Raji (cell line): ENCODE measurements around the gene BEND3.

Experiments
- POLR2A ChIP-seq: IDR thresholded peaks from 2 replicates; pipeline ENCODE4 v1.6.1; 2011; ENCODE audit warnings: low read depth, low read length, control low read depth; ENCODE audit not compliant: insufficient read depth

The BEND3 gene

DNA sequence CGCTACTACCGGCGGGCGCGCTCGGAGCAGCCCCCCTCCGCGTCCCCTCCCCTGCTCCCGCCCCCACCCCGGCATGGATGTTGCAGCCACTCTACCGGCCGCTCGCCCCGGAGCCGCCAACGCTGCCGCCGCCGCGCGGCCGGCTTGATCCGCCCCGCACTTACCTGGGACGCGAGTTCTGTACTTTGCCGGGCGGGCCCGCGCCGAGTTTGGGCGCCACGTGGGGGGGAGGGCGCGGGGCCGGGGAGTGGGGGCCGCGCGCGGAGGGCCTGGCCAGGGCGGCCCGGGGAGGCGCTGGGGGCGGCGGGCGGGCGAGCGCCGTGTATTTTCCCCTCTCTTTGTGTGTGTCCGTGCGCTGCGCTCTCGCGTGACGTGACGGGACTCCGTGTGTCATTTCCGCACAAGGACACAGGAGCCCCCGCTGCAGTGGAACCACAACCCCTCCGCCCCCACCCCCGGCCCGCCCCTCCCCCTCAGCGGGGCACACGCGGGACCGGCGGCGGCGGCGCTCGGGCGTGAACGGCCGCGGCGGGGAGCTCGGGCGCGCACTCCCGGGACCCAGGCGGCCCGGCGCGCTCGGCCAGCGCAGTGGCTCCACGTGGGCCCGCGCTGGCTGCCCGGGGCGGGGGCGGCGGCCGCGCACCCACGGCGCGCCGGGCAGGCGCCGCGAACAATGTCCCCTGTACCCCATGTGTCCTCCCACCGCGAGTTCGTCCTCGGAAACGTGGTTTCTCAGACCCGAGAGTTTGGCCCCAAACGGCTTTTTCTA is at the start of gene BEND3:
TSS of gene BEND3 (minus strand) at position 590 of the 769 bp plus-strand sequence. CDS start 16,230 bp downstream, outside the sequence.
- no peak; the same call in 1 of the 2 replicates for TF ChIP-seq POLR2A

- TF ChIP-seq POLR2A: no peak
Measured at GRCh38 chr6:107161521-107161920, 46.2 kb upstream of the BEND3 start.

GRCh38 chr6:107156617-107157016 is 41.3 kb upstream of the BEND3 start:
- no peak for TF ChIP-seq POLR2A

DNA sequence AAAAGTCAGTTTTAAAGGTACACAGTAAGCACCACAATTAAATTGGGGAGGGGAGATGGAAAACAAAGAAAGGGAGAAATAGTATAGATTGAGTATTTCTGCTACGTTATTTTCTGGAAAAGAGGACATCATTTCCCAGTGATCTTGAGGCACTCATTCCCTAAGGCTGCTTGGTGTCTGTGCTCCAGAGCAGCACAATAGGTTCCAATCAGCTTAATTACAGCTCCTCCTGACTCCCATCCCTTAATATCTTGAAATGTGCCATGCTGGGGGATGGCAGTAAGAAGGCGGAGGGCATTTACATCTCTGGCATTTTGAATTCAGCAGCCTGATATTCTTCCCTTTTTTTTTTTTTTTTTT is 39.5 kb upstream of the BEND3 start:
- TF ChIP-seq POLR2A: no peak

DNA sequence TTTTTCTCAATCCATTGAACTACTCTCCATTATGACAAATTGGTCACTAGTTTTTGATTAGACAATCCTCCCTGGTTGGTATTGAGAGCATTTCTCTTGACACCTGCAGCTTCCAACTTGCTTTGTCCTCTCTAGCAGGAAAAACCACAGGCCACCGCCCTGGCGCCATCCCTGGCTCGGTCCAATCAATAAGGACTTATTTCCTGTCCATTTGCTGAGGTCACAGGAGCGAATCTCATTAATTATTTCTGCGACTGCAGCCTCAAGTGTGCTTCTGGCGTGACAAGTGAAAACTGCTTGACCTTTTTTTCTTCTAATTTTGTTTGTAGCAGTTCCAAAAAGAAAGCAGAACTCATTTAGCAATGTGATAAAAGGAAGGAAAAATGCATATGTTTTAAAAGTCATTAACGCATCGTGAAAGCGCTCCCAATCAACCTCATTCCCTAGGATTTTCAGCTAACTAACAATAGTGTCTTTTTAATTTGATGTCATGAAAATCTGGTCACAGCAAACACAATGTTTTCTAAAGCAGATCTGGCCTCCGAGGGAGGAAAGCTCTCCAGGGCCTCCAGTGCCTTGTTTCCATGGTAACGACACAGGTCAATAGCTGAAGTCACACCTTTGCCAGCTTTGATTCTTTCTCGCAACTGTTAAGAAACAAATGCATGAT is 39.0 kb upstream of the BEND3 start:
- no peak for TF ChIP-seq POLR2A

- TF ChIP-seq POLR2A: no peak
Measured at GRCh38 chr6:107152638-107153430, 37.5 kb upstream of the BEND3 start.

DNA sequence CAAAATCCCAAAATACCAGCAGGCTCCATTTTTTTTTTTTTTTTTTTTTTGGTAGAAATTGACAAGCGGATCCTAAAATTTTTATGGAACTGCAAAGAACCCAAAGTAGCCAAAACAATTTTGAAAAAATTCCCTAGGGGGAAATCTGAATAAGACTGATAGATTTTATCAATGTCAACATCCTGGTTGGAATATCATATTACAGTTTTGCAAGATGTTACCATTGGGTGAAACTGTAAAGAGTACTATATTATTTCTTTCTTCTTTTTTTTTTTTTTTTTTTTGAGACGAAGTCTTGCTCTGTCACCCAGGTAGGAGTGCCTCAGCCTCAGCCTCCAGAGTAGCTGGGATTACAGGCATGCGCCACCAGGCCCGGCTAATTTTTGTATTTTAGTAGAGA is 29.4 kb upstream of the BEND3 start:
- TF ChIP-seq POLR2A: no peak

DNA sequence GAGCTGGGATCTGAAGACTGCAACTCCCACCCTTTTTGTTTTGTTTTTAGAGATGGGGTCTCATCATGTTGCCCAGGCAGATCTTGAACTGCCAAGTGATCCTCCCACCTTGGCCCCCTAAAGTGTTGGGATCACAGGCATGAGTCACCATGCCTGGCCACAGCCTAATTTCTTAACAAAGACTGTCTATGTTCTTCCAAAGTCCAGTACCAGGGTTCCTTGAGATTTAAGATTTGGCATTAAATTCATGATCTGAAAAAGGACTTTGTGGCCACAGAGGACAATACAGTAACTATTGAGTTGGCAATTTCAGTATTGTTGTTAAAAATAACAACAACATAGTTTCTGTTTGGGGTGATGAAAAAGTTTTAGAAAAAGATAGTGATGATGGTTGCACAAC is 28.7 kb upstream of the BEND3 start:
- no peak for TF ChIP-seq POLR2A

- TF ChIP-seq POLR2A: no peak
Measured at GRCh38 chr6:107140581-107140980, 25.3 kb upstream of the BEND3 start.

DNA sequence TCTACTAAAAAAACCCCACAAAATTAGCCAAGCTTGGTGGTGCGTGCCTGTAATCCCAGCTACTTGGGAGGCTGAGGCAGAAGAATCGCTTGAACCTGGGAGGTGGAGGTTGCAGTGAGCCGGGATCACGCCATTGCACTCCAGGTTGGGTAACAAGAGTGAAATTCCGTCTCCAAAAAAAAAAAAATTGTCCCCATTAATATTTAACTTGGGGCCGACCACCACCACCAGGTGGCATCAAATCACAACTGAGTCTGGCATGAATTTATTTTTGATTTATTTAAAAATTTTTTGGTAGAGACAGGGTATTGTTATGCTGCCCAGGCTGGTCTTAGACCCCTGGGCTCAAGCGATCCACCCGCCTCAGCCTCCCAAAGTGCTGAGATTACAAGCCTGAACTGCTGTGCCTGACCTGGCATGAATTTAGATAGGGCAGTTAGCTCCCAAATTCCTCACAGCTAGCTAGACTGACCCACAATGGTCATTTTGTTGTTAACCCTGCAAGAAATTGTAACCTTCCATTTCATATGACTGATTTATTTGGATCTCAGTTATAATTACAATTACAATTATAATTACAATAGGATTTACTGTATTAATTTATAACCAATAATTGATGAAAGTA is 17.1 kb upstream of the BEND3 start:
- TF ChIP-seq POLR2A: no peak

- no peak for TF ChIP-seq POLR2A
Measured at GRCh38 chr6:107129370-107129925, 14.1 kb upstream of the BEND3 start.

- no peak for TF ChIP-seq POLR2A
Measured at GRCh38 chr6:107128577-107128976, 13.3 kb upstream of the BEND3 start.

DNA sequence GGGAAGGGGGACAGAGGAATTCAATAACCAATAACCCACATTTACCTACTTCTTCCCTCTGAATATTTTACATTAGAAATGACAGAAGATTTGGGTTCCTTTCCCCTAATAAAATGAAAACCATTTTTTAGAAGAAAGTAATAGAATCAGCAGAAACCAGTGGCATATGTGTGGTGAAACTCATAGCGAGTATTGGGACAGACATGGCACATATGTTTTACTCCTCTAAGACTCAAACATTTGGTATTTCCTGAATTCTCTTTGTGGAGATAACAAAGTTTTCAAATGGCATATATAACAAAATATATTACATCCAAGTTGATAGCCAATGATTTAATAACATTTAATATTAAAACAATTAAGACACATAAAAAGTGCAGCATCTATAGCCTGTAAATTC is 12.9 kb upstream of the BEND3 start:
- TF ChIP-seq POLR2A: no peak

GRCh38 chr6:107125771-107126170 is 10.5 kb upstream of the BEND3 start:
- no peak for TF ChIP-seq POLR2A

GRCh38 chr6:107124934-107125348 is 9.6 kb upstream of the BEND3 start:
- TF ChIP-seq POLR2A: no peak

GRCh38 chr6:107123501-107123900 is 8.2 kb upstream of the BEND3 start:
- TF ChIP-seq POLR2A: no peak

DNA sequence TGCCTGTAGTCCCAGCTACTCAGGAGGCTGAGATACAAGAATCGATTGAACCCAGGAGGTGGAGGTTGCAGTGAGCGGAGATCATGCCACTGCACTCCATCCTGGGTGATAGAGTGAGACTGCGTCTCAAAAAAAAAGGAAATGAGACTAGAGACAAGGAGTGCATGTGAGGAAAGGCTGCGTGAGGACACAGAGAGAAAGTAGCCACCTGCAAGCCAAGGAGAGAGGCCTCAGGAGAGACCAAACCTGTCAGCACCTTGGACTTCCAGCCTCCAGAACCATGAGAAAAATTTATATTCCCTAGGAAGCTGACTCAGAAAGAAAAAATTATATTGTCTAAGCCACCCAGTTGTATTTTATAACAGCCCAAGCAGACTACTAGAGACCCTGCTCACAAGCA is 7.4 kb upstream of the BEND3 start:
- TF ChIP-seq POLR2A: no peak
